ENCODE measurements around the gene CAMK1D.

GRCh38 chr10:12659706-12660105 lies 310.4 kb downstream of the CAMK1D start:
- no peak for TF ChIP-seq YY1 (tag by site-specific recombination; IDR thresholded peaks at IDR 0.05)
- TF ChIP-seq GLIS2 (tag by site-specific recombination; IDR thresholded peaks at IDR 0.05), result no peak
- TF ChIP-seq ZSCAN30 (tag by site-specific recombination; IDR thresholded peaks at IDR 0.05), result no peak
- no peak for TF ChIP-seq CTCF (tag by site-specific recombination; IDR thresholded peaks at IDR 0.05)

Measured in HEK293 (cell line).